Upper lobe of left lung (tissue), 6 donors: ENCODE results near the gene TBC1D4. TPM values are rescaled to one million over a fixed set of nuclear protein-coding genes. Genes with fewer than 3 reads are reported as not detected.
A peak's percentile ranks its signal among the peaks of the same experiment; 100 is the strongest.

ENCODE experiments used
- ATAC-seq, 2 donors: fragments of 200-7000 bp; cut with Tn5 transposase; one replicate each; pipeline ENCODE4 v1.9.1; 2022; ENCODE audit warnings: mild to moderate bottlenecking in 2 of 2, moderate library complexity in 2 of 2; ENCODE audit not compliant: low FRiP score in 2 of 2
- DNase-seq, 2 donors: peaks; one replicate each; pipeline ENCODE4 v3.0.0-alpha.2; 2019 to 2020
- H3K27ac ChIP-seq, 4 donors: fragments of 200-600 bp; sonication (generic); one replicate each; pipeline ENCODE4 v1.5.1; 2016 to 2019
- H3K27me3 ChIP-seq, 4 donors: fragments of 200-600 bp; sonication (generic); one replicate each; pipeline ENCODE4 v1.5.1; 2017 to 2019
- H3K36me3 ChIP-seq, 4 donors: fragments of 200-600 bp; sonication (generic); one replicate each; pipeline ENCODE4 v1.5.1; 2016 to 2019
- H3K4me1 ChIP-seq, 4 donors: fragments of 200-600 bp; sonication (generic); one replicate each; pipeline ENCODE4 v1.5.1; 2018 to 2019
- H3K4me3 ChIP-seq, 4 donors: fragments of 200-600 bp; sonication (generic); one replicate each; pipeline ENCODE4 v1.5.1; 2017 to 2019; ENCODE audit warnings: mild to moderate bottlenecking in 2 of 4, moderate library complexity in 1 of 4
- H3K9me3 ChIP-seq, 4 donors: fragments of 200-600 bp; sonication (generic); one replicate each; pipeline ENCODE4 v1.5.1; 2018 to 2019
- CTCF ChIP-seq, 6 experiments: fragments of 450-650 bp in 4 of 6; fragments of 200-600 bp in 2 of 6; sonication (generic) in 2 of 6; IDR thresholded peaks; one replicate each; pipeline ENCODE4 v1.5.1; 2016 to 2019; ENCODE audit warnings: antibody characterized with exemption in 6 of 6
- EP300 ChIP-seq, 4 donors: sonication (generic); formaldehyde crosslinking; IDR thresholded peaks; one replicate each; pipeline ENCODE4 v1.5.1; 2017; ENCODE audit warnings: antibody characterized with exemption in 4 of 4, control low read depth in 2 of 4
- POLR2A ChIP-seq, 4 donors: fragments of 450-650 bp; IDR thresholded peaks; one replicate each; pipeline ENCODE4 v1.5.1; 2016 to 2017; ENCODE audit warnings: antibody characterized with exemption in 4 of 4, mild to moderate bottlenecking in 2 of 4
- POLR2AphosphoS5 ChIP-seq, 2 donors: sonication (generic); formaldehyde crosslinking; IDR thresholded peaks; one replicate each; pipeline ENCODE4 v1.5.1; 2017; ENCODE audit warnings: antibody characterized with exemption in 2 of 2
- WGBS, 2 donors: methylation state at CpG; one replicate each; pipeline ENCODE4 v1.1.5; 2017 to 2018; 5-methylcytosine and 5-hydroxymethylcytosine counted together
- total RNA-seq, 6 donors: library from RNA; depleted of rRNA in 4 of 6; stranded (reverse); fragments of >200 nt in 4 of 6; gene quantifications; one replicate each; pipeline versions ENCODE4 v1.1.0 to v1.2.1, GENCODE V29; 2016 to 2021
- donor health status: DM: no; HTN: no; CAD: no; lungs with moderate emphysema.
- donor health status: DM: no; HTN: yes; CAD: no; lungs with severe emphysema.

The TBC1D4 gene
- total RNA-seq: 10 to 100 TPM; 26.1 to 97.4 (median 30.7) TPM

GRCh38 chr13:75482070-75482819 lies at the start of gene TBC1D4:
TBC1D4 (minus strand) TSS chr13:75482169; CDS start chr13:75481767, 402 bp downstream.
- Histone ChIP-seq H3K27ac (peak within 1 kb of the TSS; percentile 54 to 84 (median 80)), H3K27me3 (peaks cover 0 to 2% (median 0%) of the 10 kb centered on the region in 4 donors), H3K4me1 (peaks cover 3 to 33% (median 12%) of the 10 kb centered on the region in 4 donors), H3K9me3 (no peaks in the 10 kb centered on the region), H3K36me3 (no peaks in the 10 kb centered on the region), H3K4me3 (peak within 1 kb of the TSS; percentile 84 to 94 (median 90))
- DNase-seq: peak; percentile 91 to 94
- TF ChIP-seq POLR2AphosphoS5 (IDR thresholded peaks at IDR 0.05) (peak in 1 of 2 donors; percentile 48), CTCF (IDR thresholded peaks at IDR 0.05) (peak; percentile 67 to 74 (median 70)), EP300 (IDR thresholded peaks at IDR 0.05) (peak in 1 of 4 donors; percentile 3), POLR2A (IDR thresholded peaks at IDR 0.05) (peak in 2 of 4 donors; percentile 18 to 42)
- 0% methylated on average over 39 to 47 of the region's 58 CpGs for WGBS, 2 donors
- ATAC-seq: peak; percentile 91 to 96

- DNase-seq: no peak
- Histone ChIP-seq H3K9me3 (no peaks in the 10 kb centered on the region), H3K4me3 (no peak overlapping the region), H3K27me3 (no peaks in the 10 kb centered on the region), H3K36me3 (peaks cover 0 to 34% (median 2%) of the 10 kb centered on the region in 4 donors), H3K4me1 (no peaks in the 10 kb centered on the region), H3K27ac (no peak overlapping the region)
- no peak for ATAC-seq
- TF ChIP-seq CTCF (IDR thresholded peaks at IDR 0.05): no peak
- no peak for TF ChIP-seq POLR2A (IDR thresholded peaks at IDR 0.05)
Observed at GRCh38 chr13:75530549-75530961, 48.6 kb upstream of the TBC1D4 start.

GRCh38 chr13:75521956-75522355 lies 40.0 kb upstream of the TBC1D4 start:
- no peak for TF ChIP-seq POLR2A (IDR thresholded peaks at IDR 0.05)
- no peak for TF ChIP-seq CTCF (IDR thresholded peaks at IDR 0.05)
- TF ChIP-seq POLR2AphosphoS5 (IDR thresholded peaks at IDR 0.05): no peak
- TF ChIP-seq EP300 (IDR thresholded peaks at IDR 0.05): no peak
- no peak for ATAC-seq

GRCh38 chr13:75518439-75519088 lies 36.6 kb upstream of the TBC1D4 start:
- ATAC-seq: peak in 1 of 2 donors; percentile 52
- Histone ChIP-seq H3K4me1 (no peaks in the 10 kb centered on the region), H3K27ac (no peak overlapping the region), H3K36me3 (no peaks in the 10 kb centered on the region), H3K4me3 (no peak overlapping the region), H3K27me3 (no peaks in the 10 kb centered on the region), H3K9me3 (no peaks in the 10 kb centered on the region)
- peak in 1 of 2 donors; percentile 78 for DNase-seq
- WGBS, 2 donors: 99 to 100% methylated on average over 4 to 21 of the region's 30 CpGs
- TF ChIP-seq POLR2A (IDR thresholded peaks at IDR 0.05) (no peak), EP300 (IDR thresholded peaks at IDR 0.05) (no peak), CTCF (IDR thresholded peaks at IDR 0.05) (no peak), POLR2AphosphoS5 (IDR thresholded peaks at IDR 0.05) (no peak)

More at GRCh38 chr13:75521956-75522355, 40.0 kb upstream of the TBC1D4 start:
- H3K4me1 ChIP-seq: no peaks in the 10 kb centered on the region
- H3K27me3 ChIP-seq: no peaks in the 10 kb centered on the region
- 53 to 55% methylated on average over 3 of the region's 3 CpGs for WGBS, 2 donors
- no peaks in the 10 kb centered on the region for H3K9me3 ChIP-seq
- H3K4me3 ChIP-seq: no peak overlapping the region
- peaks cover 0 to 15% (median 3%) of the 10 kb centered on the region in 4 donors for H3K36me3 ChIP-seq
- DNase-seq: no peak
- H3K27ac ChIP-seq: no peak overlapping the region
